ENCODE measurements around the gene LRRIQ4.
A peak's percentile ranks its signal among the peaks of the same experiment; 100 is the strongest.

LRRIQ4 gene

DNA sequence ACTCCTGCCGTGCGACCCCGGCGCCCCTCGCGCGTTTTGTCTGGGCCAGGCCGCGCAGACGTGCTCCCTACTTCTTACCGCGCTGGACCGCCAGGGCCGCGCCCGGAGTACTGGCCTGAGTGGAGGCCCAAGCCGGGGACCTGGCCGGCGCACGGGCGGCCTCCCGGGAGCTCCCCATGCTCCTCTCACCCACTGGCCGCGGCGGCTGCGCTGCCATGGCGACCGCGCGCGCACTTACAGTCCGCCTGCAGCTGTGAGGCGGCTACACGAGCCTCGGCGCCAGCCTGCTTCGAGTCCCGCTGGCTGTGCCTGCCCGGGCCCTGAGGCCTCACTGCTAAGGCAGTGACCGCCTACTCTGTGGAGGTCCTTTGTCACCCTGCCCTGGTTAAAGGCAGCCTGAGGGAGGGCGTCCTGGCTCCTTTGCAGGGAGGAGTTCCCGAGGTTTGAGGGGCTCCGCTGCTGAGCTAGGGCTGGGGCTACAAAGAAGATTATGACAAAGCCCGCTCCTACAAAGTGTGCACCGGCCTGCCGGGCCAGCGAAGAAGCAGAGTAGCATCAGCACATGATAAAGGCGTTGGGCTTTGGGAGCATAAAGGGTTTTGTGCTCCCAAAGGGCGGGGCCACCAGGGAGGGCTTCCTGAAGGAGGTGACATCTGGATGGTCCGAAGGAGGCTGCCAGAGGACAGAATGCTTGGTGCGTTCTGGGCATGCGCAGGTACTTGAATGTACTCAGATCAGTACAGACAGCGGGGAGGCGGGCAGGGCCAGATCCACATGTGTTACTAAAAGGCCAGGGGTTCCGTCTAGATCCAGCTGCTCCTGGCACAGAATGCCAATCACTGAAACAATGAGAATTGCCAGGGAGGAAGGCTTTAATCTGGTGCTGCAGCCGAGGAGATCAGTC, at the start of gene LRRIQ4, which contains the start of gene LRRC34:
TSS of gene LRRIQ4 (plus strand) at position 539 of the 904 bp plus-strand sequence. CDS start 9,052 bp downstream, outside the sequence.
TSS of gene LRRC34 (minus strand) at position 573 of the 904 bp plus-strand sequence. CDS start at position 217, 356 bp downstream.
- DNase-seq (ENCODE audit: low read depth) = peak; percentile 58

- DNase-seq (ENCODE audit: low read depth) = peak; percentile 45
Observed at GRCh38 chr3:169764312-169764881, 48.3 kb upstream of the LRRIQ4 start.

GRCh38 chr3:169764882-169765612, 47.6 kb upstream of the LRRIQ4 start, which contains the start of gene TERC:
TERC (minus strand) TSS chr3:169765060.
- peak; percentile 85 for DNase-seq (ENCODE audit: low read depth)

- peak; percentile 43 for DNase-seq (ENCODE audit: low read depth)
Observed at GRCh38 chr3:169769287-169770181, 43.1 kb upstream of the LRRIQ4 start, which contains the start of gene ACTRT3. ACTRT3 (minus strand) TSS chr3:169769561; CDS start chr3:169769520, 41 bp downstream.

DNA sequence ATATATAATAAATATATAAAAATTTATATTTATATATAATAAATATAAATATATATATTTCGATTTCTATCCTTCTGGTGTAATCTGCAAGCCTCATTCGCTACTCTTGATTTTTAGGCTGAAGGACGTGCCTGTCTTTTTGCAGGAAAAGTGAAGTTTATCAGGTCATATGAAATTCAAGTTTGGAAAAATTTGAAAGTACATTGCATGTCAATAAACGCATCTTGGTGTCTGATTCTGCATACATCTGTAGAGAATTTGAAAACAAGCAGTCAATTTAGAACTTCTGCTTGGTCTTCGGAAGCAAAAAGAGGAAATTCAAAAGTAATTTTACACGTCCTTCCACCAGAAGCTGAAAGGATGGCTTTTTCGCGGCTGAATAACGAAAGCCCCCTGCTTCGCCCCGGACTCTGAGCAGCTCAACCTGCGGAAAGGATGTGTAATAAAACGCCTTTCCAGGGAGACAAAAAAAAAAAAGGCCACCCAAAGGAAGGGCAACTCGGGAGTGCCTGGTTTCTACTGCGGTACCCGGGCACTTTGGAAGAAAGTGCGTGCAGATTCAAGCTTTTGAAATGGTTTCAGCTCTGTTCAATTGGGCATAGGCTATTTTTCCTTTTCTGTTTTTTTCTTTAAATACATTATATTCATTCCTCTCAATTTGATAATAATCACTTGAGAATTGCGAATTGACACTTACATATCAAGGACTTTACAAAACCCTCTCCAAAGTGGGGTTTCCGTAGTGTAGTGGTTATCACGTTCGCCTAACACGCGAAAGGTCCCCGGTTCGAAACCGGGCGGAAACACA, 41.0 kb upstream of the LRRIQ4 start:
- peak; percentile 50 for DNase-seq (ENCODE audit: low read depth)

GRCh38 chr3:169772305-169772896, 40.3 kb upstream of the LRRIQ4 start:
- DNase-seq (ENCODE audit: low read depth) = no peak

DNA sequence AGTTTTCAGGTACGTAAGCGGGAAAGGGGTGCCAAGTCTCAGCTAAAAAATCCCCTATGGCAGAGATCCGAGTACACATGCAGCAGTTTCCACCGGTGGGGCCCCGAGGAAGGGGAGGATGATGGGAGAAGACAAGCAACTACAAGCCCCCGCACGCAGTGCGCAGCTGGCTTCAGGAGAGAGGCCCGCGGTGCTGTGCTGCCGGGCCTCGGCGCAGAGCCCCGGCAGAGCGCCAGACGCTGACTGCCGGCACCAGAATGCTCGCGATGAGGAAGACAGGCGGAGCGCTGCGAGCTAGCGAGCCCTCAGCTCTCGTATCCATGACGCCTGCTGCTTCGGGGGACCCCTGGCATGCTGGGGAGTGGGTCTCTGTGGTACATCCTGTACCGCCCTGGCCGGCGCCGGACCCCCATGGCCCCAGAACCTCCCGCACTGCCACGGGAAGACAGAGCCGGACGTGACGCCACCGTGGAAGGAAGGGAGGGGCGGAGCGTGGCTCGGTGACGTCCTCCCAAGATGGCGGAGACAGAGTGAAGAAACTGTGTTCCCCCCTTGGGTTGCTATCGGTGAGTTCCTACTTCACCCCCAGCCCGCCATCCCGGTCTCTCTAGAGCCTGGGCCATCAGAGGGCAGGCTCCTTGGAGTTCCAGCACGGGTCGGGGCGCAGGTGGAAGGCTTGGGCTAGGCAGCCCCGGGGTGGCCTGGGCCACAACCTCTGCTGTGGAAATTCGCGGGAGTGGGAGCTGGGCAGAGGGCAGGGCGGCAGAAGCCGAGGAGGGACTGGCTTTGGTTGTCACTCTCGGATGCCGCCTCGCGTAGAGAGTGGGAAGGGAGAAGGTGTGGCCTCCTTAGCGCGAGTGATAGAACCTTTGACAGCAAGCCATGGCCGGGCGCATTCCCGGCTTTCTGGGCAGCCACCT, 39.5 kb upstream of the LRRIQ4 start, which contains the start of gene MYNN:
TSS of gene MYNN (plus strand) at position 500 of the 920 bp plus-strand sequence. CDS start 900 bp downstream, outside the sequence.
- peak; percentile 87 for DNase-seq (ENCODE audit: low read depth)

DNA sequence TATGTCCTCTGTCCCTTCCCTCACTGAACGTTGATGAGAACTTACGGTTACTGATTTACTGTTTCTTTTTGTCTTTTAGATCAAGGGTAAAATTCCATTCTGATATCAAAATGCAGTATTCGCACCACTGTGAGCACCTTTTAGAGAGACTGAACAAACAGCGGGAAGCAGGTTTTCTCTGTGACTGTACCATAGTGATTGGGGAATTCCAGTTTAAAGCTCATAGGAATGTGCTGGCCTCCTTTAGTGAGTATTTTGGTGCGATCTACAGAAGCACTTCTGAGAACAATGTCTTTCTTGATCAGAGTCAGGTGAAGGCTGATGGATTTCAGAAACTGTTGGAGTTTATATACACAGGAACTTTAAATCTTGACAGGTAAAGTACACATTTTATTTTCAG, 38.5 kb upstream of the LRRIQ4 start:
- no peak for DNase-seq (ENCODE audit: low read depth)

DNA sequence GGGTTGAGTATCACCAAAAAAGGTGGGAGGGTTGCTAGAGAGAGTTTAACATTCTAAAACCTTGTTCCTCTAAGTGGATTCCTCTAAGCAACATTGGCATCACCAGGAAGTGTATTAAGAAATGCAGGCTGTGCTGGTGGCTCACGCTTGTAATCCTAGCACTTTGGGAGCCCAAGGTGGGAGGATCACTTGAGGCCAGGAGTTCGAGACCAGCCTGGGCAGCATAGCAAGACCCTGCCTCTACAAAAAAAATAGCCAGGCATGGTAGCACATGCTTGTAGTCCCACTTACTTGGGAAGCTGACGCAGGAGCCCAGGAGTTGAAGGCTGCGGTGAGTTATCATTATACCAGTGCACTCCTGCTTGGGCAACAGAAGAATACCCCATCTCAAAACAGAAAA, 34.8 kb upstream of the LRRIQ4 start:
- DNase-seq (ENCODE audit: low read depth) = no peak

DNA sequence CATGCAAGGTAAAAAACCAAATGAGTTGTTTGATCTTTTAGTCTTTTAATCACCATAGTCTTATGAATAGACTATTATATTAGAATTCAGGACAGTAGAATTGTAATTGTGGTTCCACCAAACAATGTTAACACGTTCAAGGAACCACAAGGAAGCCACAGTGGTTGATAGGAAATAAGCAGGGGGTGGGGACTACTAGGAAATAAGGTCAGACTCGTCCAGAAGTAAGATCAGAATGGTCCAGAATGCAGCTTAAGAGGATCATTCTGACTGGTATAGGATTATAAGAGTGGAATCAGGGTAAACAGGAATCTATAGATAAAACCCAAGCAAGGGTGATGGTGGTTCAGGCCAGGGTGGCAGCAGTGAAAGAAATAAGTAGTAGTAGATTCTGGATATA, 31.9 kb upstream of the LRRIQ4 start:
- DNase-seq (ENCODE audit: low read depth) = no peak

DNA sequence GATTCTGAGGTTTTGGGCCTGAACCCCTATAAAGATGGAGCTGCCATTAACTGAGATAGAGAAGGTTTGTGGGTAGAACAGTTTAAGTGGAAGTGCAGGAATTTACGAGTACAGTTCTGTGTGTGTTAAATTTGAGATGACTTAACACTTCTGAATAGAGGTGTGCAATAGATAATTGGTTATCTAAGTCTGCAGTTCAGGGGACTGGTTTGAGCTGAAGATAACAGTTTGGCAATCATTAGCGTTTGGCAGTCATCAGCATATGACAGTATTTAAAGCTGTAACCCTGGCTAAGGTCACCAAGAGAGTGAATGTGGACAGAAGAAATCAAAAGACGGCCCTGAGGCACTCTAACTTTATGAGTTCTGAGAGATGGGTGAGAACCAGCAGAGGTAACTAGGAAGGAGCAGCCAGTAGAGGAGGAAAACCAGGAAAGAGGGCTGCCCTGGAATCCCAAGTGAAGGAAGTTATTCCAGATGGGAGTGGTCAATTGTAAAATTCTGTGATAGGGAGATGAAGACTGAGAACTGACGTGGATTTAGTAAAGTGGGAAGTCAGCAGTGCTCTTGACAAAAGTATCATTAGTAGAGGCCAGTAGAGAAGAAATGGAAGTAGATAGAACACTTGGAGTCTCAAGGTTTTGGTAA, 31.3 kb upstream of the LRRIQ4 start:
- DNase-seq (ENCODE audit: low read depth) = no peak

- no peak for DNase-seq (ENCODE audit: low read depth)
Observed at GRCh38 chr3:169787120-169787519, 25.6 kb upstream of the LRRIQ4 start.

GRCh38 chr3:169787791-169788190, 24.9 kb upstream of the LRRIQ4 start:
- DNase-seq (ENCODE audit: low read depth) = no peak

DNA sequence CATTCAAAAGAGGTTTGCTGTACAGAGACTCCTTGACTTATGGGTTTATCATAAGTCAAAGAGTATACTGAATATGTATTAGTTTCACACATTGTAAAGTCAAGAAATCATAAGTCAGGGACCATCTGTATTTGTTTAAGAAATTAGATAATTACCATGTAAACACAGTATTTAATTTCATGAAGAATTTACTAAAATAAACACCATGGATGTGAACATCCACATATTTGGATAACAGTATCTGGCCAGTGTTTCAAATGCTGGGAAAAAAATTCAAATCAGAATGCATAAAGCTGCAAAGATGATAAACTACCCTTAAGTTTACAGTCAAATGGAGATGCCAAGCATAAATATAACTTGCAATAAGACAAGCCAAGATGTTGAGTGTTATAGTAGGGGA, 22.5 kb upstream of the LRRIQ4 start:
- DNase-seq (ENCODE audit: low read depth) = no peak

- DNase-seq (ENCODE audit: low read depth) = no peak
Observed at GRCh38 chr3:169790687-169791429, 21.8 kb upstream of the LRRIQ4 start.

GRCh38 chr3:169792359-169792758, 20.3 kb upstream of the LRRIQ4 start:
- no peak for DNase-seq (ENCODE audit: low read depth)

- DNase-seq (ENCODE audit: low read depth) = no peak
Observed at GRCh38 chr3:169804681-169805080, 8.0 kb upstream of the LRRIQ4 start.

All from activated T-cell treated with anti-CD3 and anti-CD28 coated beads for 1 hour (primary cell).